ENCODE results near the gene FNDC3B. TPM values are rescaled to one million over a fixed set of nuclear protein-coding genes. Genes with fewer than 3 reads are reported as not detected.
"Not testable (repeated sequence)": the region's sequence is repeated elsewhere in the genome, so short reads cannot be mapped to it uniquely, and the experiment has no call there.

The FNDC3B gene
- total RNA-seq, 1 donor from 2014 or later, result 29.5 TPM

DNA sequence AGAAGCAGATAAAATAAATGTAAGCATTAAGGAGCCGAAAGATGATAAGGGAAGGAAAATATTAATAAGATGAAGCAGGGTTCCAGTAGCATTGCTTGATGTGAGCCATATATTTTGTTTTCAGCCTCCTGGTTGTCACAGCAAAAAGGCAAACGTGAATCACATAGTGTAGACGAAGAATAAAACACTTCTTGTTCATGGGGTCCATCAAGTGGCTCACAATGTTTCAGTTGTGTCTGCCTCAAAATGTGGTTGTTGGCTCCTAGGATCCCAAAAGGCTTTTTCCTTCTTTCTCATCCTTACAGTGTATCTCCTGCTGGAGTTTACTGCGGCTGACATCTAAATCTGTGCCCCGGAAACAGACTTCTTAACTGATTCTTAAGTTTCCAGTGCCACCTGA lies 213.8 kb downstream of the FNDC3B start:
- Mint-ChIP-seq H3K4me1 (peaks cover 10% of the 10 kb centered on the region), H3K27me3 (ENCODE audit: insufficient read depth, low read depth) (no peaks in the 10 kb centered on the region), H3K4me3 (no peak overlapping the region), H3K9me3 (no peaks in the 10 kb centered on the region), H3K36me3 (peaks cover 35% of the 10 kb centered on the region), H3K27ac (peak overlapping the region; percentile 39)
- Histone ChIP-seq H3K79me2 (ENCODE audit: low read depth) (no peaks in the 10 kb centered on the region), H3K27ac (no peak overlapping the region), H3K4me3 (no peak overlapping the region), H2AFZ (replicated peaks) (no peak overlapping the region), H3K9ac (no peak overlapping the region), H3K4me2 (no peak overlapping the region), H3K27me3 (no peaks in the 10 kb centered on the region), H4K20me1 (ENCODE audit: low read depth) (peaks cover 5% of the 10 kb centered on the region), H3K9me3 (ENCODE audit: low read depth) (no peaks in the 10 kb centered on the region), H3F3A (ENCODE audit: low read depth) (no peaks in the 10 kb centered on the region), H3K36me3 (no peaks in the 10 kb centered on the region), H3K4me1 (peaks cover 3% of the 10 kb centered on the region)
- DNase-seq (ENCODE audit: low spot score), result no peak
- TF ChIP-seq, protein P1, sequence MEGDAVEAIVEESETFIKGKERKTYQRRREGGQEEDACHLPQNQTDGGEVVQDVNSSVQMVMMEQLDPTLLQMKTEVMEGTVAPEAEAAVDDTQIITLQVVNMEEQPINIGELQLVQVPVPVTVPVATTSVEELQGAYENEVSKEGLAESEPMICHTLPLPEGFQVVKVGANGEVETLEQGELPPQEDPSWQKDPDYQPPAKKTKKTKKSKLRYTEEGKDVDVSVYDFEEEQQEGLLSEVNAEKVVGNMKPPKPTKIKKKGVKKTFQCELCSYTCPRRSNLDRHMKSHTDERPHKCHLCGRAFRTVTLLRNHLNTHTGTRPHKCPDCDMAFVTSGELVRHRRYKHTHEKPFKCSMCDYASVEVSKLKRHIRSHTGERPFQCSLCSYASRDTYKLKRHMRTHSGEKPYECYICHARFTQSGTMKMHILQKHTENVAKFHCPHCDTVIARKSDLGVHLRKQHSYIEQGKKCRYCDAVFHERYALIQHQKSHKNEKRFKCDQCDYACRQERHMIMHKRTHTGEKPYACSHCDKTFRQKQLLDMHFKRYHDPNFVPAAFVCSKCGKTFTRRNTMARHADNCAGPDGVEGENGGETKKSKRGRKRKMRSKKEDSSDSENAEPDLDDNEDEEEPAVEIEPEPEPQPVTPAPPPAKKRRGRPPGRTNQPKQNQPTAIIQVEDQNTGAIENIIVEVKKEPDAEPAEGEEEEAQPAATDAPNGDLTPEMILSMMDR (IDR thresholded peaks at IDR 0.05), result no peak
- TF ChIP-seq EZH2 (IDR thresholded peaks at IDR 0.05) (no peak), EZH2phosphoT487 (IDR thresholded peaks at IDR 0.05) (no peak)

DNA sequence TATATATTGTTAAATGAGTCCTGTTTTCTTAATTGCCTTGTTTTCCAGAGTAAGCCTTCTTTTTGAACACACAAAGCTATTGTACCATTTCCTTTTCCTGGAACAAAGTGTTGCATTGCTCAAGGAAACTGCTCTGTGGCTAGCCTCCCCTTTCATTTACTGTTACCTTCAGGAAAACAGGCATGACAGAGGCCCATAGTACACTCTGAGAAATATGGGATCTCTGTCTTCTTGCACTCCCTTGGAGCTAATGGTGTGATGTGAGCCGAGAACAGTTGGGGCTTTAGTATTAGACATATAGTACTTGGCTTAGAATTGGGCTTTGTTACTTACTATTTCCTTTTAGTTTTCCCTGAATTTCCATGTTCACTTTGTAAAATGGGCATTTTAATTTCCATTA lies 215.2 kb downstream of the FNDC3B start:
- H3K36me3 Mint-ChIP-seq, result peaks cover 35% of the 10 kb centered on the region
- Histone ChIP-seq H3F3A (ENCODE audit: low read depth) (no peaks in the 10 kb centered on the region), H3K4me2 (no peak overlapping the region), H3K36me3 (no peaks in the 10 kb centered on the region), H3K9me3 (ENCODE audit: low read depth) (no peaks in the 10 kb centered on the region), H3K27ac (no peak overlapping the region), H3K27me3 (no peaks in the 10 kb centered on the region), H3K4me1 (peaks cover 16% of the 10 kb centered on the region), H3K4me3 (no peak overlapping the region), H3K79me2 (ENCODE audit: low read depth) (no peaks in the 10 kb centered on the region), H3K9ac (no peak overlapping the region), H2AFZ (replicated peaks) (no peak overlapping the region), H4K20me1 (ENCODE audit: low read depth) (peaks cover 9% of the 10 kb centered on the region)
- H3K27me3 Mint-ChIP-seq (ENCODE audit: insufficient read depth, low read depth), result no peaks in the 10 kb centered on the region
- TF ChIP-seq, protein P1 (IDR thresholded peaks at IDR 0.05), result no peak
- TF ChIP-seq EZH2 (IDR thresholded peaks at IDR 0.05) (no peak), EZH2phosphoT487 (IDR thresholded peaks at IDR 0.05) (no peak)
- H3K9me3 Mint-ChIP-seq, result no peaks in the 10 kb centered on the region
- no peak overlapping the region for H3K27ac Mint-ChIP-seq
- peaks cover 23% of the 10 kb centered on the region for H3K4me1 Mint-ChIP-seq
- no peak overlapping the region for H3K4me3 Mint-ChIP-seq
- no peak for DNase-seq (ENCODE audit: low spot score)

DNA sequence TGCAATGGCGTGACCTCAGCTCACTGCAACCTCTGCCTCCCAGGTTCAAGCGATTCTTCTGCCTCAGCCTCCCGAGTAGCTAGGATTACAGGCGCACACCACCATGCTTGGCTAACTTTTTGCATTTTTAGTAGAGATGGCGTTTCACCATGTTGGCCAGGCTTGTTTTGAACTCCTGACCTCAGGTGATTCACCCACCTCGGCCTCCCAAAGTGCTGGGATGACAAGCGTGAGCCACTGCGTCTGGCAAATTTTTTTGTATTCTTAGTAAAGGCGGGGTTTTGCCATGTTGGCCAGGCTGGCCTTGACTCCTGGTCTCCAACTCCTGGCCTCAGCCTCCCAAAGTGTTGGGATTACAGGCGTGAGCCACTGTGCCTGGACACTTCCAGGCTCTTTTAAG lies 215.9 kb downstream of the FNDC3B start:
- H3K27me3 Mint-ChIP-seq (ENCODE audit: insufficient read depth, low read depth); H2AFZ ChIP-seq (replicated peaks); H3K9me3 Mint-ChIP-seq; H3K4me3 ChIP-seq; H3K36me3 ChIP-seq; H3K27me3 ChIP-seq; H3K27ac ChIP-seq; H3F3A ChIP-seq (ENCODE audit: low read depth); H3K79me2 ChIP-seq (ENCODE audit: low read depth); DNase-seq (ENCODE audit: low spot score); H3K4me3 Mint-ChIP-seq; H3K27ac Mint-ChIP-seq; H3K4me2 ChIP-seq; H4K20me1 ChIP-seq (ENCODE audit: low read depth); H3K9ac ChIP-seq; H3K9me3 ChIP-seq (ENCODE audit: low read depth): not testable (repeated sequence)
- Mint-ChIP-seq H3K4me1 (peaks cover 25% of the 10 kb centered on the region), H3K36me3 (peaks cover 32% of the 10 kb centered on the region)
- peaks cover 16% of the 10 kb centered on the region for H3K4me1 ChIP-seq

DNA sequence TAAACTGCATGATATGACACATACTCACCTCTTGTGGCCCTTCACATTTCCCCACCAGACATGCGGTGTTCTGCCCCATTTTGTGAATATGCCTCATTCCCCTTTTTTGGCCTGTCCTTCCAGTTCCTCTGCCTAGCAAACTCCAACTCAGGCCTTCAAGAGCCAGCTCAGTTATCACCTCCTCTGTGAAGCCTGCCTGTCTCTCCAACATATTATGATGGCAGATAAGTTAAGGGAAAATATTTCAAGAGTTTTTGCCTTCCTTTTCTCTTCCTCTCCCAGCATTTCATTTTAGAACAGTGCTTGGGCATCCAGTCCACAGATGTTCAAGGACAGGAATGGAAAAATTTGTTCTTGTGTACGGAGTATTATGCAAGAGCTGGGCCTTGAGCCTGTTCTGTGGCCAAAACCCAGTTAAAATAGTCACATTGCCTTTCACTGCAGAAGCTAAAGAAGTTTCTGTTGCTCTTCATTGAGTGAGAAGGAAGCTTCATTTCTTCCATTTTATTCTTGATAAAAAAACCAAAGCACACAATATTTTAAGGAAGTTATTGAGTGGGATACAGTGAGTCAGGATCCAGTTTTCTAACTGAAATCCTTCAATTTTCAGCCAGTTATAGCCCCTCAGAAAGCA lies 216.8 kb downstream of the FNDC3B start:
- Mint-ChIP-seq H3K4me1 (peaks cover 25% of the 10 kb centered on the region), H3K36me3 (peaks cover 29% of the 10 kb centered on the region), H3K27me3 (ENCODE audit: insufficient read depth, low read depth) (no peaks in the 10 kb centered on the region), H3K4me3 (no peak overlapping the region), H3K27ac (no peak overlapping the region), H3K9me3 (no peaks in the 10 kb centered on the region)
- H3K27me3 ChIP-seq, result no peaks in the 10 kb centered on the region
- no peak overlapping the region for H3K4me2 ChIP-seq
- H2AFZ ChIP-seq (replicated peaks), result no peak overlapping the region
- no peaks in the 10 kb centered on the region for H3K79me2 ChIP-seq (ENCODE audit: low read depth)
- DNase-seq (ENCODE audit: low spot score), result no peak
- no peaks in the 10 kb centered on the region for H3K9me3 ChIP-seq (ENCODE audit: low read depth)
- H3K4me3 ChIP-seq, result no peak overlapping the region
- H3K9ac ChIP-seq, result no peak overlapping the region
- peaks cover 16% of the 10 kb centered on the region for H3K4me1 ChIP-seq
- no peak overlapping the region for H3K27ac ChIP-seq
- H3K36me3 ChIP-seq, result no peaks in the 10 kb centered on the region
- H4K20me1 ChIP-seq (ENCODE audit: low read depth), result peaks cover 9% of the 10 kb centered on the region
- TF ChIP-seq, protein P1 (IDR thresholded peaks at IDR 0.05), result no peak
- no peak for TF ChIP-seq EZH2phosphoT487 (IDR thresholded peaks at IDR 0.05)
- TF ChIP-seq EZH2 (IDR thresholded peaks at IDR 0.05), result no peak
- H3F3A ChIP-seq (ENCODE audit: low read depth), result no peaks in the 10 kb centered on the region

Data from neural progenitor cell (in vitro differentiated cells).